GM06990 (cell line): ENCODE data around the gene HEPHL1.

Experiments used
- DNase-seq: peaks from one replicate; pipeline ENCODE4 v3.0.0-alpha.2; 2011; ENCODE audit not compliant: insufficient read length; ENCODE audit errors: extremely low read depth
- H3K27me3 ChIP-seq: replicated peaks from 2 replicates; pipeline ENCODE4 v1.6.0; 2011; ENCODE audit warnings: low read length; ENCODE audit not compliant: control insufficient read depth, insufficient read depth
- H3K36me3 ChIP-seq: 2 replicates; pipeline ENCODE4 v1.5.1; 2011; ENCODE audit warnings: low read length; ENCODE audit not compliant: control insufficient read depth, insufficient read depth
- H3K4me3 ChIP-seq: replicated peaks from 2 replicates; pipeline ENCODE4 v1.5.1; 2011; ENCODE audit warnings: low read depth, mild to moderate bottlenecking, control low read depth, low read length
- TF ChIP-seq, protein P1 (sequence below): IDR thresholded peaks from 2 replicates; pipeline ENCODE4 v1.5.1; 2011; ENCODE audit warnings: low read length, control low read depth, mild to moderate bottlenecking, inconsistent platforms; ENCODE audit not compliant: insufficient read depth, poor library complexity, severe bottlenecking

The HEPHL1 gene

GRCh38 chr11:93993747-93994146 lies 27.4 kb upstream of the HEPHL1 start:
- TF ChIP-seq, protein P1, sequence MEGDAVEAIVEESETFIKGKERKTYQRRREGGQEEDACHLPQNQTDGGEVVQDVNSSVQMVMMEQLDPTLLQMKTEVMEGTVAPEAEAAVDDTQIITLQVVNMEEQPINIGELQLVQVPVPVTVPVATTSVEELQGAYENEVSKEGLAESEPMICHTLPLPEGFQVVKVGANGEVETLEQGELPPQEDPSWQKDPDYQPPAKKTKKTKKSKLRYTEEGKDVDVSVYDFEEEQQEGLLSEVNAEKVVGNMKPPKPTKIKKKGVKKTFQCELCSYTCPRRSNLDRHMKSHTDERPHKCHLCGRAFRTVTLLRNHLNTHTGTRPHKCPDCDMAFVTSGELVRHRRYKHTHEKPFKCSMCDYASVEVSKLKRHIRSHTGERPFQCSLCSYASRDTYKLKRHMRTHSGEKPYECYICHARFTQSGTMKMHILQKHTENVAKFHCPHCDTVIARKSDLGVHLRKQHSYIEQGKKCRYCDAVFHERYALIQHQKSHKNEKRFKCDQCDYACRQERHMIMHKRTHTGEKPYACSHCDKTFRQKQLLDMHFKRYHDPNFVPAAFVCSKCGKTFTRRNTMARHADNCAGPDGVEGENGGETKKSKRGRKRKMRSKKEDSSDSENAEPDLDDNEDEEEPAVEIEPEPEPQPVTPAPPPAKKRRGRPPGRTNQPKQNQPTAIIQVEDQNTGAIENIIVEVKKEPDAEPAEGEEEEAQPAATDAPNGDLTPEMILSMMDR = no peak
- DNase-seq = no peak
- Histone ChIP-seq H3K4me3 (no peak overlapping the region), H3K27me3 (no peaks in the 10 kb centered on the region), H3K36me3 (no peaks in the 10 kb centered on the region)

DNA sequence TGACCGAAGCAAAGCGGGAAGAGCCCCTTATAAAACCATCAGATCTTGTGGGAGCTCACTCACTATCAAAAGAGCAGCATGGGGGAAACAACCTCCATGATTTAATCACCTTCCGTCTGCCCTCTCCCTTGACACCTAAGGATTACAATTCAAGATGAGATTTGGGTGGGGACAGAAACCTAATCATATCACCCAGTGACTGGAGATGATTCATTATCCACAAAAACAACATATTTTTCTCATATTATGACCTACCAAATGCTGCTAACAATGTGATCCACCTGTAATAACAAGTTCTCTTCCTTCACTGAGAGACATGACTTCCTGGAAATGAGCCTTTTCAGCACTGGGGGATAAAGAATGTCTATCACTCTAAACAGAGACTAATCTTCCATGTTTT lies 23.4 kb upstream of the HEPHL1 start:
- TF ChIP-seq, protein P1 = no peak
- DNase-seq = no peak
- Histone ChIP-seq H3K27me3 (no peaks in the 10 kb centered on the region), H3K36me3 (no peaks in the 10 kb centered on the region), H3K4me3 (no peak overlapping the region)

GRCh38 chr11:94000659-94001058 lies 20.5 kb upstream of the HEPHL1 start:
- TF ChIP-seq, protein P1 = no peak
- Histone ChIP-seq H3K36me3 (no peaks in the 10 kb centered on the region), H3K4me3 (no peak overlapping the region), H3K27me3 (no peaks in the 10 kb centered on the region)
- no peak for DNase-seq

- DNase-seq = no peak
- no peaks in the 10 kb centered on the region for H3K27me3 ChIP-seq
- no peak overlapping the region for H3K4me3 ChIP-seq
- TF ChIP-seq, protein P1 = no peak
- H3K36me3 ChIP-seq = no peaks in the 10 kb centered on the region
These were observed 18.9 kb upstream of the HEPHL1 start for GRCh38 chr11:94002226-94002625.

GRCh38 chr11:94007426-94007825 lies 13.7 kb upstream of the HEPHL1 start:
- H3K27me3 ChIP-seq = no peaks in the 10 kb centered on the region
- DNase-seq = no peak
- TF ChIP-seq, protein P1 = no peak
- no peak overlapping the region for H3K4me3 ChIP-seq
- H3K36me3 ChIP-seq = no peaks in the 10 kb centered on the region

- no peak for DNase-seq
- no peaks in the 10 kb centered on the region for H3K27me3 ChIP-seq
- no peaks in the 10 kb centered on the region for H3K36me3 ChIP-seq
- TF ChIP-seq, protein P1 = no peak
- no peak overlapping the region for H3K4me3 ChIP-seq
These were observed 13.2 kb upstream of the HEPHL1 start for GRCh38 chr11:94007906-94008305.
